ENCODE results near the gene THAP4.
A peak's percentile ranks its signal among the peaks of the same experiment; 100 is the strongest.
"Not testable (repeated sequence)": the region's sequence is repeated elsewhere in the genome, so short reads cannot be mapped to it uniquely, and the experiment has no call there.

THAP4 gene

DNA sequence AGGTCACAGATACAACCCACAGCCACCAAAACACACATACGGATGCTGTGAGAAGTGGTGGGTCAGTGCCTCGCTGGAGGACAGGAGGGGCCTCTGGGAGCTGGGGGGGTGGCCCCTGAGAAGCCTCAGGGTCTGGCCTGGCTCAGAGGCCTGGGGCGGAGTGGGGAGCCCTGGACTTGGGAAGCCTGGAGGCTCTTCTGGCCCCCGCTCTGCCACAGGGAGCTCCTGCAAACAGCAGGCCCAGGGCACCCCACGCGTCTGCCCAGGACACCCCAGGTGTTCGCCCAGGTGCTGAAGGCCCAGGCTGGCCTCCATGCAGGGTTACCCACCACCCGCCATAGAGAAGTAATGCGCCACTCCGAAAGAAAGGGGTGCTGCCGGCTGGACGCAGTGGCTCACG is 25.9 kb downstream of the THAP4 start:
- no peak for DNase-seq

DNA sequence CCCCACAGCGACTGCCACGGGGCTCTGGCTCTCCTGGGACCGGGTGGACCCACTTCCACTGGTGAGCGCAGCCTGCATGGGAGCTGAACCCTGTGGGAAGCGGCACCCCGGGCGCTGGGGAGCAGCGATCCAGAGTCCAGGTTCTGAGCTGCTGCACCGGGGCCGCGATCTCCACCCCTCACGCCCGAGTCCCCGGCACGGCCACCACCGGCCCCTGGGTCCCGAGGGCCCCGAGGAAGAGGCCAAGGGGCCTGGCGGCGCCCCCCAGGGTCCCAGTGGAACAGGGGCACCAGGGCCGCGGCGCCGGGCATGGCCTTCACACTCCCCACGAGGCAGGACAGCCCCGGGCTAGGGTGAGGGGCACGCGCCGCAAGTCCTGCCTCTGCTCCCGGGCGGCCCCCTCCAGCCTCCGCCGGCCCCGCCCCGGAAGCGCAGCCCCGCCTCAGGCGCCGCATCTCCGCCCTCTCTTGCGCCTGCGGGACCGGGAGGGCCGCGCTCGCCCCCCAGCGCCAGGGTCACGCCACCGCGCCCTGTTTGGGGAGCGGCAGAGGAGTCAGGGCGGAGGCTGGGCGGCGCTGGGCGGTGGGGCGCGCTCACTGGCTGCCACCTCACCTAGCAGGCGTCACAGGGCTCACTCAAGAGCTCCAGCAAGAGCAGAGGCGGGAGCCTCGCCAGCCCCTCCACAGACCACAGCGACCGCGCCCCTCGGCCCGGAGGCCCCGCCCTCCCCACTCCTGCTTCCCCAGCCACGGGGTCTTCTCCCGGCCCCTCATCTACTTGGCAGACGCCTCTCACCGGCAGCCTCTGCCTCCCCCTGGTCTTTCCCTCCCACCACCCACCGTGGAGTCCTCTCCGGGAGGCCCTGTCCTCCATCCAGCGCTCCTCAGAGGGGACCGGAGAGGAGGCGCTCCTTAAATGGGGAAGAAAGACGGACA is 26.8 kb downstream of the THAP4 start:
- DNase-seq, result peak; percentile 48

DNA sequence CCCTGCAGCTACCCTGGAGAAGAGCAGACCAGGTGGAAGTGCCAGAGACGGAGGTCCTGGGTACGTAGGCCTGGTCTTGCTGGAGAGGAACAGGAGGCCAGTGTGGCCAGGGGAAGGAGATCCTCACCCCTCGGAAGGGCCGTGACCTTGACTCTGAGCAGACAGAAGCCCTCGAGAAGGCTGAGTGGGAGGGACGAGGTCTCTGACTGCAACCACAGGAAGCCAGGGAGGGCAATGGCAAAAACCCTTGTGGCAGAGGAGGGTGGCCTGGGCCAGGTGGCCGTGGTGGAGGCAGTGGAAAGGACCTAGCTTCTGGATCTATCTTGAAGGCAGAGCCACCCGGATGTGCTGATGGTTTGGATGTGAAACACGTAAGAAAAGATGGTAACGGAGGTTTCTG is 28.1 kb downstream of the THAP4 start:
- DNase-seq, result no peak

DNA sequence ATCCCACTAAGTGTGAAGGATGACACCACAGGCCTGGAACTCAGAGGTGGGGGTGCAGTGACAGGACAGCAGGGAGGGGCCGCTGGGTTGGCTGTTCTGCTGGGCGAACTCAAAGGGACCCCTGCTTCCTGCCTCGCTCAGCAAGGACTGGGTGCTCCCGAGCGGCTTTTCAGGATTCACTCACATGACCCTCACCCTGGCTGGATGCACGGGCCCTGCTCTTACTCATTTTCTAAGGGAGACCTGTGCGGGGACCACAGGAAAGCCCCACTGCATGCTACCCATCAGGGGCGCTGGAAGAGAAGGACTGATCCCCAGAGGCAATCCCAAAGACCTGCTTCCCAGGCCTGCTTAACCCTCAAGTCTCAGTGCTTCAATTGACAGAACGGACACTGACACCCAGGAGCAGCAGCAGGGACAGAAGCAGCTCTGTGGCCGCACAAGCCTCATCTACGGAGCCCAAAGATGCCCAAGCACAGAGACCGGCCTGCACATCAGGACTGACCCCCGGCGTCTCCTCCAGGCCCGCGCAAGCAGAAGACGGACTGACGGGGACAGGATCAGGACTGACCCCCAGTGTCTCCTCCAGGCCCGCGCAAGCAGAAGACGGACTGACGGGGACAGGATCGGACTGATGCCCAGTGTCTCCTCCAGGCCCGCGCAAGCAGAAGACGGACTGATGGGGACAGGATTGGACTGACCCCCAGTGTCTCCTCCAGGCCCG is 29.6 kb downstream of the THAP4 start:
- DNase-seq, result no peak

DNA sequence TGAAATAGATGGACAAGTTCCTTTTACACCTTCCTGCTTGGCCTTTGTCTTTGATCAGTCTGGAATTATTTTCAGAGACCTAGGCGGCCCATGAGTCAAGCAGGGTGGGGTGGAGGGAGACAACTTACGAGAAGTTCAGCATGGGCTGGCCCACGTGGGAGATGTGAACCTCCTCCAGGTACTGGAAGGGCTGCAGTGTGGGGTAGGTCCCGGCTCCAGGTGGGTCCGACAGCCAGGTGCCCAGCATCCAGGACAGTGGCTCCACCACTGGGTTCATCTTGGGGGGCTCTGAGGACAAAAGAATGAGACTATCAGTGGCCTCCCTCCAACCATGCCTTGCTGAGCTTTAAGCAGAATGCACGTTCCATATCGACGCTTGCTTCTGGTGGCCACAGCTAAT is 30.8 kb downstream of the THAP4 start:
- DNase-seq, result no peak

DNA sequence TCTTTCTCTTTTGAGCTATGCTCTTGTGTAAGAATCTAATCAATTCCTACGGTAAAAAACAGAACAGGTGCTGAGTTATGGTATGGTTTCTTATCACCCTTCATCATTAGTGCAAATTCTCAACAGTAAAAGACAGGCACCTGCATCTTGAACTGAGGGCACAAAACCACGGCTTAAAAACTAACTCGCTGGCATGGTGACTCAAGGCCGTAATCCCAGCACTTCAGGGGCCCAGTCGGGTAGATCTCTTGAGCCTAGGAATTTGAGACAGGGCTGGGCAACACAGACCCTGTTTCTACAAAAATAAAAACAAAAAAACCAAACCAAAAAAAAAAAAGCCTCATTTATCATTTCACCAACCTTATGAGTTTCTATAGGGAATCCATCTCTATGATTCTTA is 33.3 kb downstream of the THAP4 start:
- no peak for DNase-seq

DNA sequence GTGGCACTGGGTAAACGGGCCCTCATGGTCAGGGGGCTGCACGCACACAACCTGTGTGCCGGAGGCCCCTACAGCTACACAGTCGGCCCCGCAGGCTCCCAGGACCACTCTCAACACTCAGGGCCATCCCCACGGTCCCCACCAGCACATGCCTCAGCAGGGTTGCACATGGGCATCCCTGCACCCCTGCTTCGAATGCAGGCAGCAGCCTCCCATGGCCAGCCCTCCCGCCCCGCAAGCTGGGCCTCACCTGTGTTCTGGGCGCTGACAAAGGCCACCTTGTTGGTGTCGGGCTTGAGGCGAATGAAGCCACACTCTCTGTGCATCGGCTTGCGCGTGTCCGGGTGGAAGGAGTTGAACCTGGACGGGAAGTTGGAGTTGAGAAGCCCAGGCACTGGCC is 34.2 kb downstream of the THAP4 start:
- no peak for DNase-seq

DNA sequence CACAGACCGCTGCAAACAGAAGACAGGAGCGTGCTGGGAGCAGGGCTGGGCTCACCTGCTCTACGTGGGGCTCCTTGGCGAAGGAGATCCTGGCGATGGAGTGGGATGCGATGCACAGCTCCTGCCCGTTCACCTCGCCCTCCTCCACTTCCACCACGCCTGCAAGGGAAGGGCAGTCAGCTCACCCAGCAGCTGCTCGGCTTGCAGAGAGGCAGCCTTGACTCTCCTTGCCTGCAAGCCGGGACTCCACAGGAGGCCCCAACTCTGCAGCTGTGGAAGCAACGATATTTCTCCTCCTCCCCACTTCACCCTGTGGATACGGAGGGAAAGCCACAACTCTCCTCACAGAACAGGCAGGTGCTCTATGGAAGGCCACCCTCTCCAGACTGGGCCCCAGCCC is 35.1 kb downstream of the THAP4 start:
- no peak for DNase-seq

DNA sequence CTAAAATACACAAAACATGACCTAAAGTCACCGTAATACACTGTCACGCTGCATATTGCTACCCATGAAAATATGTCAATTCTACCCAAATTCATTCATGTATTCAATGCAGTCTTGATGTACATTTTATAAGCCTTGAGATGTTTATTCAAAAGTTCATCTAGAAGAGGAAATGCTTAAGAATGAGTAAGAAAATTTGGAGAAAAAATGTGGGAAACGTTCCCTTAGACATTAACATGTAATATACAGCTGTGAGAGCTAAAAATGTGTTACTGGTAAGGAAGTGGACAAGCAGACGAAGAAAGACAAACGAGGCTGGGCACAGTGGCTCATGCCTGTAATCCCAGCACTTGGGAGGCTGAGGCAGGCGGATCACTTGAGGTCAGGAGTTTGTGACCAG is 37.3 kb downstream of the THAP4 start:
- no peak for DNase-seq

DNA sequence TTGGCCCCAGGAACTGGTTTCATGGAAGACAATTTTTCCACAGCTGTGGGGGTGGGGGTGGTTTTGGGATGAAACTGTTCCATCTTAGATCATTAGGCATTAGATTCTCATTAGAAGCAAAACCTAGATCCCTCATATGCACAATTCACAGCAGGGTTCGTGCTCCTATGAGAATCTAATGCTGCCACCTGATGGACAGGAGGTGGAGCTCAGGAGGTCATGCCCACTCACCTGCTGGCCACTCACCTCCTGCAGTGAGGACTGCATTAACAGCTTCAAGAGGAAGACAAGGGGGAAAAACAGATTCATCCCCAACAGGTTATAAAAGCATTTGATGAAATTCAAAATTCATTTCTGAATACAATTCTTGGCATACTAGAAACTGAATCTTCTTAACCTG is 38.5 kb downstream of the THAP4 start:
- no peak for DNase-seq

DNA sequence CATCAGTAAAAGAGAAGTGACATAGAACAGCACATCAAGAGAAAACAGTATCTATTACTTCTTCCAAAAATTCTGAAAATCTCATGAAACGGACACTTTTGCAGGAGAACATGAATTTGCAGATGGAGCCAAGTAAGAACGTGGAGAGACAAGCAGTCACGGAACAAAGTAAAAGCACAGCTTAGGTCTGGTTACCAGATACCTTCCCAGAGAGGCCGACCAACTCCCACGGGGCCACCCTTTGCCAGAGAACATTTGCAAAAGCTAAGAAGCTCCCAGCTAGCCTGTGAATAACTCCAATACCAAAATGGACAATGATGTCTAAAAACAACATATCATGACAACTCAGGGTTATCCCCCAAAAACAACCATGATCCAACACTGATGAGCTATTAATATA is 38.9 kb downstream of the THAP4 start:
- DNase-seq, result no peak

DNA sequence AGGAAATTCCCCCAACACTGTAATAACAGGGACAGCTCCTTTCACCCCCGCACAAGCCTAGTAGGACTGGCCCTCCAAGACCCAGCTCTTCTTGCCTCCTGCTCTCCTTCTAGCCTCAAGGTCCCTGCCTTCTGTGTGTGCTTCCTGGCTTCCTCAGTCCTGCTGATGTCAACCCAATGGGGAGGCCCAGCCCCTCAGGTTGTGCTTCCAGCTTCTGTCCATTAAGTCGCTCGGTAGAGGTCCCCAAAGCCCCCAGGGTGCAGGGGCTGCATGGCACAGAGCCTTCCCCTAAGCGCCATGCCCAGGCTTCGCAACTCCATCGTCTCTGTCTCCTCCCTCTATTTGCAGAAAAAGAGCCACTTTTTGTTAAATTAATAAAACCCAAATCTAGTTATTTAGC is 39.4 kb downstream of the THAP4 start:
- no peak for DNase-seq

DNA sequence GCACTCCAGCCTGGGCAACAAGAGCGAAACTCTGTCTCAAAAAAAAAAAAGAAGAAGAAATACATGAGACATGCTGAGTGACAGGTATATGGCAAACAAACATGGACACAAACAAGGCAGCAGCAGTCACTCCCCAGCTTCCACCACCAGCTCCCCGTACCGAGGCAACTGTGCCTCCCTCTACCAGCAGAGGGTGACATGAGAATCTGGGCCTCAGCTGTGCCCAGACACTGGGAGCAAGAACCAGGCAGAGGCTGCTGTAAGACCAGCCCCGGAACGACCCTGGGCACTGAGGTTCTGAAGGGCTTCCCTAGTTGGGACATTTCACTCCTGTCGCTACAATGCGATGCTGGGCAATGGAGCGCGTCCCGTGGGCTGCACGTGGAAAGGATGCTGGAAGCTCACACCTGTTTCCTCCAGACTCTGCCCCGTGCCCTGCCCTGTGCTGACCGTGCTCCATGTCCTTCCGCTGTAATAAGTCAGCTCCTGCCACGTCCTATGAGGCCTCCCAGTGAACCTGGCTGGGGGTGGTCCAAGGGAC is 41.3 kb downstream of the THAP4 start:
- peak; percentile 62 for DNase-seq

DNA sequence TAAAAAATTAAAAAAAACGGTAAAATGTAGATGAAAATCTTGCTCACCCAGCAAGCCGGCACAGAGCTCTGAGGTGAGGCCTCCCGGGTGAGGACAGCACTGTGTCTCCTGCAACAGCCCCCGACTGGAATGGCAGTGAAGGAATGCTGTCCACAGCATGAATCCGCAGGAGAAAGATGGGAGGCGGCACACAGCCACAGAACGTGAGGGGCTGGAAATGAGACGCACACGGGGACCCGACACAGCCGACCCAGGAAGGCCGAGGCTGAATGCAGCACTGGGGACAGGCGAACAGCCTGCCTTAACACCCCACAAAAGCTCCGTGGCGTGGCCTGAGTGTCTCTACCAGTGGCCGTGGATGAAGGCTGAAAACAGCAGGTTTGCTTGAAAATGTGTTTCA is 43.7 kb downstream of the THAP4 start:
- DNase-seq, result no peak

DNA sequence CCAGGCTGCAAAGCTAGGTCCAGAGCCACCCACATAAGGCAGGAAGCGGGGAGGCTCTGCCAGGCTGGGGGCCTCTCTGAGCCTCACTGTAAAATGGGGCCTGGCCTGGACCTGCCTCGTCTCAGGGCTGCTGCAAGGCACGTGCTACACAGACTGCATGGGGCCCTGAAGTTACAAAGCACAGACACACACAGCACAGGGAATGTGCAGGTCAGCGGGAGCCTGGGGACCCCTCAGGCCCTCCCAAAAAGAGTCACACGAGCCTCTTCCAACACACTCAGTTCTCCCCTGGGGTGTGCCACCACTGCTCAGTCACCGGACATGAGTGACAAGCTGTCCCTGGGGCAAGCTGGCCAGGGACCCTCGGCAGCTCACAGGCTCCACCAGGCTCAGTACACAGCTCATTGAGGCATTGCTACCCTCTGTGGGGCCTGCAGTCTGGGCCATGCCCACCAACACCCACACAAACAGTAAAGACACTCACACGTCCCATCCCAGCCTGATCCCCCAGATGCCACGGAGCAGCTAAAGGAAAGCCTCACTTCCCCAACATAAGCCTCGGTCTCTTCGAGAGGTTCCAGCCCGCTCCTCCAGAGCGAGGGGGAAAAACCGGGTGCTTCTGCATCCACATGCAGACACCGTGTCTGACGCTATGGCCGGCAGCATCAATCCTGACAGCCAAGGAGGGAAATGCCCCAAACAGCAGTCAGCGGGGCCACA is 44.7 kb downstream of the THAP4 start:
- DNase-seq, result no peak

DNA sequence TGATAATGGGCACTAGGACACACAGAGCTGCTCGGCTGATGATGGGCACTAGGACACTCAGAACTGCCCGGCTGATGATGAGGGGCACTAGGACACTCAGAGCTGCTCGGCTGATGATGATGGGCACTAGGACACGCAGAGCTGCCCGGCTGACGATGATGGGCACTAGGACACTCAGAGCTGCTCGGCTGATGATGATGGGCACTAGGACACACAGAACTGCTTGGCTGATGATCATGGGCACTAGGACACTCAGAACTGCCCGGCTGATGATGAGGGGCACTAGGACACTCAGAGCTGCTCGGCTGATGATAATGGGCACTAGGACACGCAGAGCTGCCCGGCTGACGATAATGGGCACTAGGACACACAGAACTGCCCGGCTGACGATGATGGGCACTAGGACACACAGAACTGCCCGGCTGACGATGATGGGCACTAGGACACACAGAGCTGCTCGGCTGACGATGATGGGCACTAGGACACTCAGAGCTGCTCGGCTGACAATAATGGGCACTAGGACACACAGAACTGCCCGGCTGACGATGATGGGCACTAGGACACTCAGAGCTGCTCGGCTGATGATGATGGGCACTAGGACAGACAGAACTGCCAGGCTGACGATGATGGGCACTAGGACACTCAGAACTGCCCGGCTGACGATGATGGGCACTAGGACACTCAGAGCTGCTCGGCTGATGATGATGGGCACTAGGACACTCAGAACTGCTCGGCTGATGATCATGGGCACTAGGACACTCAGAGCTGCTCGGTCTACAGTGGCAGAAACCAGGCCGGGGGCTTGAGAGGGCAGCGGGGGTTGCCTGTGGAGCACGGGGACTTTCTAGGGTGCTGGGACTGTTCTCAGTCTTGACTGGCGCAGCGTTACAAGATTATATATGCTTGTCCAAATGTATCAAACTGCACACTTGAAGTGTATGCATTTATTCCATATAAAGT is 46.2 kb downstream of the THAP4 start:
- DNase-seq, result not testable (repeated sequence)

DNA sequence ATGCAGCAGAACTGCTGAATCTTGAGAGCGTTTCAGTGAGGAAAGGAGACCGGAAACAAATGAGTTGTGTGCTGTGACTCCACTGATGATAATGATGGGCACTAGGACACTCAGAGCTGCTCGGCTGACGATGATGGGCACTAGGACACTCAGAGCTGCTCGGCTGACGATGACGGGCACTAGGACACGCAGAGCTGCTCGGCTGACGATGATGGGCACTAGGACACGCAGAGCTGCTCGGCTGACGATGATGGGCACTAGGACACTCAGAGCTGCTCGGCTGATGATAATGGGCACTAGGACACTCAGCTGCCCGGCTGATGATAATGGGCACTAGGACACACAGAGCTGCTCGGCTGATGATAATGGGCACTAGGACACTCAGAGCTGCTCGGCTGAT is 47.1 kb downstream of the THAP4 start:
- DNase-seq, result not testable (repeated sequence)

DNA sequence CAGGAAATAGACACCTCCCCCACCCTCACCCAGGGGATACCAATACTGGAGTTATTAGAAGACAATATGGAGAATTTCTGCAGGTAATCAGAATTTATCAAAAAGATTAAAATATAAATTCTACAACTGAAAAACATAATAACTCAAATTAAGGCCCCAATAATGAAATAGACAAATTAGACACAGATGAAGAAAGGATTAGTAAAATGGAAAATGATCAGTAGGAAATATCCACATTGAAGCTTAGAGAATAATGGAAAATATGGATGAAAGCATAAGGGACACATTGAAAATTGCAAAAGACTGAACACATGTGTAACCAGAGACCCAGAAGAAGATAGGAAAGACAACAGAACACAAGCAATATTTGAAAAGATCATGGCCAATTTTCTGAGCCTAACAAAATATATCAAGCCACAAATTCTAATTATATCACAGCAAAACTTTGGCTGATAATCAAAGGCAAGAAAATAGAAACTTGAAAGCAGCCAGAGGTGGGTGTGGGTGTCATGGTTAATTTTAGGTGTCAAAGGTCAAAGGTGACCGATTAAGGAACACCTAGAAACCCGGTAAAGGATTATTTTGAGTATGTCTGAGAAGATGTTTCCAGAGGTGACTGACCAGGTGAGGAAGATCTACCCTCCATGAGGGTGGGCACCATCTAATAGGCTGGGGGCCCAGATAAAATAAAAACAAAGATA is 50.2 kb downstream of the THAP4 start:
- no peak for DNase-seq

DNA sequence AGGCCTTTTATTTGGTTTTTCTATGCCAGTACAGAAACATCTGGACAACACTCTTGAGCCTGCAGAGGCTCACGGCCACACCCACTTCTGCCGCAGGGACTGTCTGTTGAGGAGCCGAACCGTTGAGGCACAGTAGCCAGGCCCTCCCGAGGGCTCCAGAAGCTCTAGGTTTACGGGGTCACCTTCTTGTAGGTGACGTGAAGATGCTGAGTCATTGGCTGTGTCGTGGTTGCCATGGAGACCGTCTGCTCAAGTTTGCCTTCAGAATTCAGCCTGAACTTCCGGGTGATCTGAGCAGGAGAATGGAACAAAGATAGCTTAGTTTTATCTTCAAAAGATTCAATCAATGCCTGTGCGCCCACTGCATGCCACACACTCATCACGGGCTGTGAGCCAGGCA is 52.5 kb downstream of the THAP4 start:
- DNase-seq, result no peak

DNA sequence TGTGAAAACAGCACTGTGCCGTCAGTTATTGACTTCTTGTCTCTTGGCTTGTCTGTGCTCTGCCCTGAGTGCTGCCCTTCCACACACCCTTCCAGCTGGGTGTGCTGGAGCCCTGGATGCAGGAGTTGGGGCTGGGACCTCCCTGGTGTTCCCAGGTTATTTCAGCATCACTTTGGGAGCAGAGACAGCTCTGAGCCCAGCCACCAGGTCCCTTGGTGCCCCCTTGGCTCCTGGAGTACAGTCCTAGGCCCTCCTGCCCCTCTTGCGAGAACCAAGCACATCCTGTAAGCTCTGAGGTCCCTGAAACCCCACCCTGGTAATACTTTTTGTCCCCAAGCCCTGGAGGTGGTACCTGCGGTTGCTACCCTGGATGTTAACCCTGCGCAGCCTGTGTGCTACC is 54.2 kb downstream of the THAP4 start:
- no peak for DNase-seq

DNA sequence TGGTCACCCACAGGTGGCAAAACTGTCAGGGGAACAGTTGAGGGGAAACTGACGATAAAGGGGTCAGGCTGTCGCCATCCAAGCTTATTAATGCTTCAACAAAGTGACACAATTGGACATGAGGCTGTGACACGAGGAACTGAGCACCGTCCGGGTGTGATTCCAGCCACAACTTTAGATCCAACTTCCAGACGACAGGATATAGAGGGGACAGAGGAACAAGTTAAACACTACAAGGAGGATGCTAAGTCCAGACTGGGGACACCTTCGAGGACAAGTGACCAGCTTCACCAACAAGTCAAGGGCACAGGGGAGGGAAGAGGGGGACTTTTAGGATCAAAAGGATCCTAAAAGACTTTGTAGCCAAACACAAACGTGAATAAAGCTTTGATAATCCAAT is 54.6 kb downstream of the THAP4 start:
- no peak for DNase-seq

DNA sequence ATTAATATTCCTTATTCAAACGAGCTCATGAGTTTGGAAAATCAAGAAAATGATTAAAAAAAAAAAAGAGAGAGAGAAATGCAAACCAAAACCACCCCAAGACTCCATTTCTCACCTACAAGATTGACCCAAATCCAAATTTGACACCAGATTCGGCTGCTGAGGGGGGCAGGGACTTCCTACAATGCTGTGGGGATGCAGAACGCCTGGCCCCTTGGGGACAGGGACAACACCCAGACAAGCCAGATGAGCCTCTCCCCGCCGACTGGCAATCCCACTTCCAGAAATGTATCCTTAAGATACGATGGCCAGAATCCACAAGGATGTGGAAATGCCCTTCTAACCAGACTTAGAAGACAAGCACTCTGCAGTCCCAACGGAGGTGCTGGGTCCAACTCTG is 57.7 kb downstream of the THAP4 start:
- DNase-seq, result no peak
